SH-SY5Y (cell line): Measurements from ENCODE around the gene IFIH1.

Experiments used
- GATA2 ChIP-seq: IDR thresholded peaks from 2 replicates; pipeline ENCODE4 v1.6.1; 2011; ENCODE audit warnings: mild to moderate bottlenecking, low read depth, low read length
- GATA3 ChIP-seq: IDR thresholded peaks from 2 replicates; pipeline ENCODE4 v1.6.1; 2011; ENCODE audit warnings: low read depth, mild to moderate bottlenecking, low read length, moderate library complexity

IFIH1 gene

DNA sequence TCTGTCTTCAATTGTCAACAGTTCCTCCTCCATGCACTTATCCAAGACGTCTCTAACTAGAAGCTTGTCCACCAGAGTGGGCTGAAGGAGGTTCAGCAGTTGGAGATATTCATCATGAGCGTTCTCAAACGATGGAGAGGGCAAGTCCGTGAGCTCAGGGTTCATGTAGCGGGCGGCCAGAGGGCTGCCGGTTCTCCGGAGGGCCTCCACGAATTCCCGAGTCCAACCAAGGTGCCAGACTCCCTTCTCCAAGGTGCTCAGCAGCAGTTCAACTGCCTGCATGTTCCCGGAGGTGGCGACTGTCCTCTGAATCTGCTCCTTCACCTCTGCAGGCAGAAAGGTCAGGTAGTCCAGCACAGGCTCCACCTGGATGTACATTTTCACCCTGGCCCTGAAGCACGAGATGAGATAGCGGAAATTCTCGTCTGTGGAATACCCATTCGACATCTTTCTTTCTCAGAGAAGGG is 590 bp downstream of the IFIH1 start:
- TF ChIP-seq GATA2 = no peak

DNA sequence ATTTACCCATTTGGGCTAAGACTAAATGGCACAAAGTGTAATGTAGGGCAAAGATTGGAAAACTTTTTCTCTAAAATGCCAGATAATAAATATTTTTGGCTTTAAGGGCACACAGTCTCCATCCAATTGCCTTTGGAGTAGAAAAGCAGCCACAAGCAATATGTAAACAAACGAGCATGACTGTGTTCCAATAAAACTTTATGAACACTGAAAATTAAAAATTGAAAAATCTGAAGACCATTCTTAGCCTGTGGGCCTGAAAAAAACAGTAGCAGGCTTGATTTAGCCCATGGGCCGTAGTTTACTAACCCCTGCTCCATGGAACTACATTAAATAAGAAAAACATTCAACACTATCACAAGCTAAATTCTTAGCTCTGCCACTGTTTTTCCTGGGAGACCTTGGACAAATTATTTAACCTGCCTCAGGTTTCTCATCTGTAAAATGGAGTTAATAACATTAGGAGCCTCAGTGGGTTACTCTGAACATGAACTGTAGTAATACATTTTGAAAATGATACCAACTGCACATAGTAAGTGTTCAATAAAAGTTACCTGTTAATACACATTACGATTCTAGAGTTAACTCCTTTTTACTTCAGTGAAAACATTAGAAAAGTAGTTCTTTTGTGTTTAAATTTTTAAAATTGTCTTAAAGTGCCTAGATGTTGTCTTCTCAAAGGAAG is 1.3 kb downstream of the IFIH1 start:
- TF ChIP-seq GATA3 = no peak
- no peak for TF ChIP-seq GATA2

DNA sequence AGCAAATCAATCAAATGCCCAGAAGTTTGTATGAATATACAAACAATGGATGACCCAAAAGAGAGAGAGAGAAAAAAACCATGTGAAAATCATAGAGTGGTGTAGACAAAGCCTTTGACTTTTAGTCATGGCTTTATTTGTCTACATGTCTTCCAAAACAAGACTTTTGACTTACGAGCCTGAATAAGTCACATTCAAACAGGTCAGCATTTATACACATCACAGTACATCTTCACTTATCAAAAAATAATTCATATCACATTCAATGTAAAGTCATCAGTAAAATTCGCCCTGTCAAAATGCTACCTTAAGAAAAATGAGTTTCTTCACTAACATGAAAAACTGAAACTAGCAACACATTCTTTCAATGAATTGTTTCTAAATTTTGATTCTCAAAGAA is 1.9 kb downstream of the IFIH1 start:
- no peak for TF ChIP-seq GATA2
- TF ChIP-seq GATA3 = no peak

DNA sequence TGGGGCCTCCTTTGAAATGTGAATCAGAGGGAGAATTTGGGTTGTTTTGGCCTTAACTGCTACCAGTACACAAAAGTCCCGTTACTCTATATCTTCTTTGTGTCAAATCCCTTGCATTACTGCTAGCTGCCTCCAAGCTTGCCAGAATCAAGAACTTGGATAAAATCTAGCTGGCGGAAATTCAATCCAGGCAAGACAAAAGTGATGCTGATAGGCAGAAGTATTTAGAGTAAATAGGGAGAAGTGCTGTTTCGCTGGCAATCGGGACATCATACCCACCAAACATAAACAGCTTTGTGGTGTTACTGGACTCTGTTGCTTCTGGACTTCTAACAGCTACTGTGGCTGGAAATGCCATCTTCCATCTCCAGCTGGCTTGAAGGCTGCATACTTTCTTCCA is 2.5 kb downstream of the IFIH1 start:
- TF ChIP-seq GATA2 (no peak), GATA3 (no peak)

DNA sequence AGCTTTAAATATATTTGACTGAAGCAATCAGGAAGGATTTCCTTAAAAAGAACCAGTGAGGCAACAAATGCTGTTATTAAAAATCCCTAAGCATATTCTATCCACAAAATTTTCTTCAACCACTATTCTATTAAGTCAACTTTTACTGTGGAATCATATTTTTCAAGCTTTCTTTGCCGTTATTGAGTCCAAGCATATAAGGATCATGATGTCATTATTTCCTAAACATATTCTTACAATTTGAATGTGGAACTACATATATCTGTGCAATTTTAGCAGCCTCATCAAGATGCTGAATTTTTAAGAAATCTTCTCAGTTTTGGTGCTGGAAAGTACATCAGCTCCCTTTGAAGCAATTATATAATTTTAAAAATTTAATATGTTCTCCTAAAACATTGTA is 5.6 kb downstream of the IFIH1 start:
- TF ChIP-seq GATA2 (no peak), GATA3 (no peak)

DNA sequence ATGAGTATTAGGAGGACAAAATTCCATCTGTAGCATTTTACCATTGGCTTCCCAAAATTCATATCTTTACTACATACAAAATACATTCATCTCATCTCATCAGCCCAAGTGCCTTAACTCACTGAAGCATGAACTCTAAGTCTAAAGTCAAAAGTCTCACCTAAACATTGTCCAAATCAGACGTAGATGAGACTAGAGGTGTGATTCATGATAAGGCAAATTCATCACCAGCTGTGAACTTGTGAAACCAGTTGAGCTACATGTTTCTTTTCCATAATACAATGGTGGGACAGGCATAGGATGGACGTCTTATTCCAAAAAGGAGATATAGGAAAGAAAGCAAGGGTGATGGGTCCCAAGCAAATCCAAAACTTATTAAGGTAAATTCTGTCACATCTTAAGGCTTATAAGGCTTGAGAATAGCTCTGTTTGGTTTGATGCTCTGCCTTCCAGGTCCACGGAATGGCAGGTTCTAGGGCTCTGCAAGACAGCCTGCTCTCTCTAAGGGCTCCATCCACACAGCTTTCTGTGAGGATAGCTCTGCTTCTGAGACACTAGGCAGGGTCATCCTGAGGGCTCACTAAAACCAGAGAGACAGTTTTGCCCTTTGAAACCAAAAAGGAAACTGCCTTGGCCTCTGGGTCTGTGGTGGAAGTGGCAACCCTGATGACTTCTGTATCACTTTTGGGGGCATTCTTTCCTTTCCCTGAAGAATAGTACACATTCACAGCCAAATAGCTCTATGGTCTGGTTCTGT is 9.6 kb downstream of the IFIH1 start:
- no peak for TF ChIP-seq GATA3
- no peak for TF ChIP-seq GATA2

DNA sequence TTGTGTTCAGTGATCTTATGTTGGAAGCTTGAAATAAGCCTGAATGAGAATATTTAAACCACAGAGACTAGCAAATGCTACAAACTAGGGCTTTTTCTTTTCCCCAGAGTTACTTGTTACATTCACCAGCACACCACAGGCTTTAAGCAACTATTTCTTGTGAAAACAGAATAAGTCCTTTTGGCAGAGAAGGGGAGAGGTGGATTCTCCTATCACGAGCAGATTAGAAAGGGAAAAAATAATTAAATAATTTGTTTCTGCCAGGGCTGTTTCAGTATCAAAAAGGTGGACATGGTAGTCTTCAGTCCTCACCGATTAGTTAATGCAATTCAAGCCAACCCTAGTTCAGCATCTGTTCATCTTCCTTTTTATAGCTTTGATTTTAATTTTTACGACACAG is 12.6 kb downstream of the IFIH1 start:
- TF ChIP-seq GATA3 (no peak), GATA2 (no peak)

DNA sequence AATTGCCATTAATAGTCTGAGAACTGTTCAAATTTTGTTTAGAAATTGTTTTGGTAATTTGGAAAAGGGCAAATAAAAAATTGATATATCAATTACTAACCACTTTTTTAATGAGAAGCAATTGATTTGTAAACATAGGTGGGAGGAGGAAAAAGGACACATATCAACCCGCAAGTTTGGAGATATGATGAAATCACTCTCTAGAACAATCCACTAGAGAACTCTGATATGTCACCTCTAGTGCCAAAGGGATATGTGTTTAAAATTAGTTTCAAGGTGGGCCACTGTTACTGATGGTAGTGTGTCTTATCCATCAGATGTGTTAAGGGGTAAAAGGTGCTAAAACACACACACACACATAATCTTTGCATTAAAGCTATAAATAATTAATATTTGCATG is 16.6 kb downstream of the IFIH1 start:
- TF ChIP-seq GATA2 (no peak), GATA3 (no peak)

DNA sequence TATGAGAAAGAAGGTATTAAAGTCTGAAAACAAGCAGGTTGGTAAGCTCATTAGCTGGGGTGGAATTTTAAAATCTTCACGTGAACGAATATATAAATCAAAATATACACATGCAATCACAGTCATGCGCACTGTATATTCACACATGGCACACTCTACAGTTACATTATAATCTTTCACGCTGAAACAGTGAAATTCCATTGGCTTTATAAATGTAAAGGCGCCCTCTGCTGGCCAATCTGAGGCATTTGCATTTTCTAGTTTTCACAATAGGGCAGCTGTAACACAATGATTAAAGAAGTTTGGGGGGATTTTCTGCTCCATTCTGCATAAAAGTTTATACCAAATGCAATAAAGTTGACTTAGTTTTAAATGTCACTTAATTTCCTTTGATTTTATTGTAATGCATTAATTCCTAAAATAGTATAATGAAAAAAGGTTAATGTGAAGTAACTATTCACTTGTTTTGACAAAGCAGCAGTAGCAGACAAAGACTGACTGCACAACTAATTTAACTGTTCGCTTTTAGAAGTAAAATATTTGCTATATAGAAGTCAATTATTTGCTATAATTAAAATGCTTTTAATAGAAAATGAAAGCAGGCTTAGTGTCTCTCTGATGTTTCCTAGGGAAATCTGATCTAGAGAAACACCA is 17.2 kb downstream of the IFIH1 start:
- TF ChIP-seq GATA2 = no peak
- TF ChIP-seq GATA3 = no peak

DNA sequence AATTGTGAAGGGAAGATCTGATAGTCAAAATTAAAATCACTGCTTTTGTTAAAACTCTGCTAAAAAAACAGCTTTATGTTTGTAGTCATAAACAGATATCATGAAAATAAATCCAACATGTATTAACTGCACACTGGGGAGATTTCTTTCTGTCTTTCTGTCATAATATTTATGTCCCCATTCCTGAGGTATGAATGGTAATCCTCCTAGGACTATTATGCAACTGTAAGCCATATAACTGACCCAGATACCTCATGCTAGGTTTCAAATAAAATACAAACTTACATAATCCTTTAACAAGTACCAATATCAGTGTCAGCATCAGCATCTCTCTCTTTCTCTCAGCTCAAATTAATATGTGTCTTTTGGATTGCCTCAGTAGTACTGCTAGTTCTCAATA is 18.2 kb downstream of the IFIH1 start:
- TF ChIP-seq GATA2 = no peak
- TF ChIP-seq GATA3 = no peak

DNA sequence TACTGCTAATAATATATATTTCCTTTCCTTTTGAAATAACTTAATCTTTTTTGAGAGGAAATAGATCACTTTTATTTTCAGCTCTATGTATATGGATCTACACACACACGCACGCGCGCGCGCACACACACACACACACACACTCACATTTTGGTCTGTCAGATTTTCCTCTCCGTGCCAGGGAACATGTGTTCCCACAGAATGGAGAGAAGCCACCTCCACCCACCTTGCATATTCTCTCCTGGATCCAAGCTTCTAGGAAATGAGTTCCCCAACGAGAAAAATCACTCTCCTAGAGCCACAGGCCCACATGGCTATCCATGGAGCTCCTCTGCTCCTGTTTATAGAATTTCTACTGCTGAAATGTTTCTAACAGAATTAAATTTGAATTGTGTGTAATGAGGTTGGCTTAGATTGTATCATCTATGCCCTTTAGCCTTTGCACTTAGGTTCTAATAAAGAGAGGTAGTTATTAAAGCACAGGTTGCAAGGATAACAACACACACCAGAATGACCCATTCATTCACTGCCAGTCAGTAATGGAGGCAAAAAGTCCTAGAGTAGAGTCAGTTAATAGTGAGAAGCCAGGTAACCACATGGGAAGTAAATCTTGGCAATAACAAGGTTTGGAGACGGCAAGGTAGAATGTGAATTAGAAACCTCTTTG is 19.7 kb downstream of the IFIH1 start:
- no peak for TF ChIP-seq GATA2
- TF ChIP-seq GATA3 = no peak

DNA sequence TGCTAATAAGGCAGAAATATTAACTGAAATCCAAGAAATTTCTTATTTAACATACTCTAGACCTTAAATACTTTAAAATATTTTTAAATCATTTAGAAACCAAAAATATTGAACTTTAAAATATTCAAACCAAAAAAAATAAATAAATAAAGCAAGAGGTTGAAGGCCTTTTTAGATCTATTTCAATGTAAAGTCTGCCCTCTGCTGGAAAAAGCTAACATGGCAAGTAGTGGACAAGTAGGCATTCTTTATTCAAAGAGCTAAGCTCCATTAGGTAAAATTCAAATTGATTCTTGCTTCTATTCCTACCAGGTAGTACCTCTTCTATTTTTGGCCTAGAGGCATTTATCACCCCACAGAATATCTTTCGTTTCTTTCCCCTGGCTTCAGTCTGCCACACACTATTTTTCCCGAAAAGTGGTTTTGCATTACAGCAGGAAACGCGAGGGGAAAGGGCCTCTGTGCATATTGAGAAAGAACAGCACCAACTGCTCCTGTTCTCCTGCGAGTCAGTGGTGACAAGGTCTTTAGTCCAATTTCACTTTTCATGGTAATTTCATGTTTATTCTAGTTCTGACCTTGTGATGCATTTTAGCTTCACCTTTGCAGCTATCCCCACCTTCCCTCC is 20.4 kb downstream of the IFIH1 start:
- no peak for TF ChIP-seq GATA3
- TF ChIP-seq GATA2 = no peak

DNA sequence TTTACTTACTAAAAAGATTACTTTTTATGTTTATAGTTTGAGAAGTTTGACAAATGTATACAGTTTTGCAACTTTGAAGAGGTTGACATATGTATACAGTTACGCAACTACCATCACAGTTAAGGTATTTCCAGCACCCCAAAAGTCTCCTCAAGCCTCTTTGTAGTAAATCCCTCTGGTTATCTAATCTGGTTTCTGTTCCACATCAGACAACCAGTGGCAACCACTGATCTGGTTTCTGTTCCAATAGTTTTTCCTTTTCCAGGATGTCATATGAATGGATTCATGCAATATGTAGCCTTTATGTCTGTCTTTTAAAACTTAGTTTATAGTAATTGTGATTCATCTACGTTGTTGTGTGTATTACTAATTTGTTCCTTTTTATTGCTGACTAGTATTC is 23.5 kb downstream of the IFIH1 start:
- TF ChIP-seq GATA3 (no peak), GATA2 (no peak)
